ENCODE measurements around the gene RAD9A.
A peak's percentile ranks its signal among the peaks of the same experiment; 100 is the strongest.

RAD9A gene

GRCh38 chr11:67373648-67374570 lies 17.9 kb upstream of the RAD9A start:
- peak in 1 of 2 donors; percentile 37 for DNase-seq (ENCODE audit: extremely low read depth in 1 of 2, low read depth in 1 of 2)

GRCh38 chr11:67374571-67375281 lies 17.1 kb upstream of the RAD9A start:
- DNase-seq (ENCODE audit: extremely low read depth in 1 of 2, low read depth in 1 of 2) = no peak

GRCh38 chr11:67375320-67376055 lies 16.3 kb upstream of the RAD9A start:
- DNase-seq (ENCODE audit: extremely low read depth in 1 of 2, low read depth in 1 of 2) = no peak

- DNase-seq (ENCODE audit: extremely low read depth in 1 of 2, low read depth in 1 of 2) = no peak
These were observed 15.5 kb upstream of the RAD9A start for GRCh38 chr11:67376063-67376820.

- DNase-seq (ENCODE audit: extremely low read depth in 1 of 2, low read depth in 1 of 2) = no peak
These were observed 14.6 kb upstream of the RAD9A start for GRCh38 chr11:67376873-67377808.

- no peak for DNase-seq (ENCODE audit: extremely low read depth in 1 of 2, low read depth in 1 of 2)
These were observed 13.2 kb upstream of the RAD9A start for GRCh38 chr11:67378544-67378943.

- DNase-seq (ENCODE audit: extremely low read depth in 1 of 2, low read depth in 1 of 2) = no peak
These were observed 12.4 kb upstream of the RAD9A start for GRCh38 chr11:67379061-67380058.

GRCh38 chr11:67381244-67381972 lies 10.4 kb upstream of the RAD9A start:
- DNase-seq (ENCODE audit: extremely low read depth in 1 of 2, low read depth in 1 of 2) = no peak

GRCh38 chr11:67382276-67383136 lies 9.3 kb upstream of the RAD9A start:
- peak; percentile 69 to 71 for DNase-seq (ENCODE audit: extremely low read depth in 1 of 2, low read depth in 1 of 2)

- DNase-seq (ENCODE audit: extremely low read depth in 1 of 2, low read depth in 1 of 2) = no peak
These were observed 6.9 kb upstream of the RAD9A start for GRCh38 chr11:67384851-67385366.

GRCh38 chr11:67387069-67387468 lies 4.7 kb upstream of the RAD9A start:
- no peak for DNase-seq (ENCODE audit: extremely low read depth in 1 of 2, low read depth in 1 of 2)

- no peak for DNase-seq (ENCODE audit: extremely low read depth in 1 of 2, low read depth in 1 of 2)
These were observed 4.3 kb upstream of the RAD9A start for GRCh38 chr11:67387518-67387917.

GRCh38 chr11:67389477-67389876 lies 2.3 kb upstream of the RAD9A start:
- no peak for DNase-seq (ENCODE audit: extremely low read depth in 1 of 2, low read depth in 1 of 2)

GRCh38 chr11:67390947-67391303 lies 861 bp upstream of the RAD9A start:
- DNase-seq (ENCODE audit: extremely low read depth in 1 of 2, low read depth in 1 of 2) = no peak

GRCh38 chr11:67392183-67392715 lies 463 bp downstream of the RAD9A start:
- DNase-seq (ENCODE audit: extremely low read depth in 1 of 2, low read depth in 1 of 2) = no peak

- DNase-seq (ENCODE audit: extremely low read depth in 1 of 2, low read depth in 1 of 2) = no peak
These were observed 1.7 kb downstream of the RAD9A start for GRCh38 chr11:67393437-67393836.

Data from stimulated activated CD8-positive, alpha-beta memory T cell treated with anti-CD3 and anti-CD28 coated beads, Interleukin-7, amount 100 ng/mL, for 48 hours (primary cell).